ENCODE results near the gene UTP25.
"Not testable (repeated sequence)": the region's sequence is repeated elsewhere in the genome, so short reads cannot be mapped to it uniquely, and the experiment has no call there.

Gene UTP25

GRCh38 chr1:209893751-209894150, 66.0 kb downstream of the UTP25 start:
- DNase-seq: no peak

- DNase-seq: no peak
Observed at GRCh38 chr1:209895709-209896108, 67.9 kb downstream of the UTP25 start.

- DNase-seq: no peak
Observed at GRCh38 chr1:209896346-209896745, 68.6 kb downstream of the UTP25 start.

GRCh38 chr1:209898271-209898670, 70.5 kb downstream of the UTP25 start:
- not testable (repeated sequence) for DNase-seq

GRCh38 chr1:209898851-209899250, 71.1 kb downstream of the UTP25 start:
- DNase-seq: not testable (repeated sequence)

- DNase-seq: no peak
Observed at GRCh38 chr1:209899948-209900347, 72.2 kb downstream of the UTP25 start.

- no peak for DNase-seq
Observed at GRCh38 chr1:209900734-209901133, 73.0 kb downstream of the UTP25 start.

GRCh38 chr1:209901211-209901610, 73.4 kb downstream of the UTP25 start:
- DNase-seq: no peak

GRCh38 chr1:209904774-209905173, 77.0 kb downstream of the UTP25 start:
- not testable (repeated sequence) for DNase-seq
